Measurements from ENCODE around the gene CYSLTR2. TPM values are rescaled to one million over a fixed set of nuclear protein-coding genes. Genes with fewer than 3 reads are reported as not detected.

Gene CYSLTR2
- total RNA-seq, 1 experiment from 2014 or later = not detected

DNA sequence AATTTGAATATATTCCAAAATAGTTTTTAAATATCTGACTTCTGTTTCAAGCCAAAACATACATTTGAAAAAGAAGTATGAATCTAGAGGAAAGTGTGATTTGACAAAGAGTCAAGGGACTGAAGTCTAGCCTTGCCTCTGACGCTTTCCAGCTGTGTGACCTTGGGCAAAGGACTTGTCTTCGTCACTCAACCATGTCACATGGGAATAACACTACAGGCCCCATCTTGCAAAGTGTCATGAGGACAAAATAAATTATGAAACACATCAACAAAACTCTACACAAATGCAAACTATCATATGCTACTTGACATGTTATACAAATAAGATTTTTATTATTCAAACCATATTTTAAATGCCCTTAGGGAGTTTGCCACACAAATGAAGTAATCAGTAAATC, 73.0 kb downstream of the CYSLTR2 start:
- no peaks in the 10 kb centered on the region for H3K36me3 ChIP-seq (ENCODE audit: low read depth)
- H3K4me2 ChIP-seq = no peak overlapping the region
- no TSS peak for BruUV-seq (replicated peaks)
- no peaks in the 10 kb centered on the region for H3K9me2 ChIP-seq (ENCODE audit: insufficient read depth)
- DNase-seq = no peak
- no peaks in the 10 kb centered on the region for H3F3A ChIP-seq (ENCODE audit: insufficient read depth, low read depth)
- no peak overlapping the region for H2AFZ ChIP-seq
- no peaks in the 10 kb centered on the region for H3K27me3 ChIP-seq (ENCODE audit: insufficient read depth, low read depth)
- ChIA-PET CTCF (no interaction called here), POLR2A (ENCODE audit: unreplicated experiment) (no interaction called here)
- TF ChIP-seq, protein P1, sequence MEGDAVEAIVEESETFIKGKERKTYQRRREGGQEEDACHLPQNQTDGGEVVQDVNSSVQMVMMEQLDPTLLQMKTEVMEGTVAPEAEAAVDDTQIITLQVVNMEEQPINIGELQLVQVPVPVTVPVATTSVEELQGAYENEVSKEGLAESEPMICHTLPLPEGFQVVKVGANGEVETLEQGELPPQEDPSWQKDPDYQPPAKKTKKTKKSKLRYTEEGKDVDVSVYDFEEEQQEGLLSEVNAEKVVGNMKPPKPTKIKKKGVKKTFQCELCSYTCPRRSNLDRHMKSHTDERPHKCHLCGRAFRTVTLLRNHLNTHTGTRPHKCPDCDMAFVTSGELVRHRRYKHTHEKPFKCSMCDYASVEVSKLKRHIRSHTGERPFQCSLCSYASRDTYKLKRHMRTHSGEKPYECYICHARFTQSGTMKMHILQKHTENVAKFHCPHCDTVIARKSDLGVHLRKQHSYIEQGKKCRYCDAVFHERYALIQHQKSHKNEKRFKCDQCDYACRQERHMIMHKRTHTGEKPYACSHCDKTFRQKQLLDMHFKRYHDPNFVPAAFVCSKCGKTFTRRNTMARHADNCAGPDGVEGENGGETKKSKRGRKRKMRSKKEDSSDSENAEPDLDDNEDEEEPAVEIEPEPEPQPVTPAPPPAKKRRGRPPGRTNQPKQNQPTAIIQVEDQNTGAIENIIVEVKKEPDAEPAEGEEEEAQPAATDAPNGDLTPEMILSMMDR (conservative IDR thresholded peaks at IDR 0.05) = no peak
- no peak for TF ChIP-seq EZH2 (IDR thresholded peaks at IDR 0.05; ENCODE audit: low read depth)
- no peaks in the 10 kb centered on the region for H3K79me2 ChIP-seq (ENCODE audit: low read depth)
- intact Hi-C loops (cut with micrococcal nuclease; ENCODE audit: unreplicated experiment) = no loop called here
- no peaks in the 10 kb centered on the region for H3K9me3 ChIP-seq (ENCODE audit: insufficient read depth, low read depth)
- H3K4me3 ChIP-seq = no peak overlapping the region
- H3K4me1 ChIP-seq (replicated peaks; ENCODE audit: insufficient read depth) = no peaks in the 10 kb centered on the region
- H3K27ac ChIP-seq = no peak overlapping the region
- no peaks in the 10 kb centered on the region for H4K20me1 ChIP-seq (ENCODE audit: insufficient read depth)

DNA sequence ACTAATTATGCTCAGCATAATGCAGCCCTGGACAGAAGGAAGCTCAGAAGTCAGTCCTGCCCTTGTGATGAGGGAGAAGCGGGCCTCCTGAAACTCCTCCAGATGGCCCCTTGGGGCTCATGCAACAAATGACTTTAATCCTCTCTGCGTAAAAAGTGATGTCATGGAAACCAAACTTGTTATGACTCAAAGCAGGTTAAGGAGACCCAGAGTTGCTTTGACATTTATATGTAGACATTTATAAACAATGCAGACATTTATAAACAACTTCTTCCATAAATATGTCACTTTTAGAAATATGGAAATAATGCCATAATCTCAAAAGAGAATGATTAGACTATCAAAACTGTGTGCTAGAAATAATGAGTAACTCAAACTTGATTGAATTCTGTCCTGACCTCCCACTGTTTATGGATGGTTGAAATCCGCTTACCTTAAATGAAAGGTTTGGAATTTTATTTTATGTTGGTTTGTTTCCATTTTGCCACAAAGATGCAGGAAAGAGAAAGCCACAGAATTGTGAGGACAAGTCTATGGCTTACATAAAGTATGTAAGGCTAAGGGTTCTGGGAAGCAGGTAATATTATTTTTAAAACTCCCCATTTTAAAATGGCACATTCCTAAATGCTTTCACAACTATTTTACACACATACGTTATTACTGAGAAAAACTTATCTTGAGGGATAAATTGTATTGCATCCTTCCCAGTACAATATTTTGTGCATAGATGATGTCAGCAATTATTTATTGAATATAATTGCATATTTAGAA, 73.7 kb downstream of the CYSLTR2 start:
- intact Hi-C loops (cut with micrococcal nuclease; ENCODE audit: unreplicated experiment) = no loop called here
- POLR2A ChIA-PET (ENCODE audit: unreplicated experiment) = no interaction called here
- BruUV-seq (replicated peaks) = no TSS peak
- DNase-seq = no peak
- Histone ChIP-seq H3F3A (ENCODE audit: insufficient read depth, low read depth) (no peaks in the 10 kb centered on the region), H3K4me1 (replicated peaks; ENCODE audit: insufficient read depth) (no peaks in the 10 kb centered on the region), H3K4me3 (no peak overlapping the region), H3K27me3 (ENCODE audit: insufficient read depth, low read depth) (no peaks in the 10 kb centered on the region), H3K9me3 (ENCODE audit: insufficient read depth, low read depth) (no peaks in the 10 kb centered on the region), H3K4me2 (no peak overlapping the region), H4K20me1 (ENCODE audit: insufficient read depth) (no peaks in the 10 kb centered on the region), H3K36me3 (ENCODE audit: low read depth) (no peaks in the 10 kb centered on the region), H3K27ac (no peak overlapping the region), H2AFZ (no peak overlapping the region), H3K79me2 (ENCODE audit: low read depth) (no peaks in the 10 kb centered on the region), H3K9me2 (ENCODE audit: insufficient read depth) (no peaks in the 10 kb centered on the region)
- CTCF ChIA-PET = no interaction called here
- TF ChIP-seq, protein P1 (conservative IDR thresholded peaks at IDR 0.05) = no peak
- TF ChIP-seq EZH2 (IDR thresholded peaks at IDR 0.05; ENCODE audit: low read depth) = no peak

DNA sequence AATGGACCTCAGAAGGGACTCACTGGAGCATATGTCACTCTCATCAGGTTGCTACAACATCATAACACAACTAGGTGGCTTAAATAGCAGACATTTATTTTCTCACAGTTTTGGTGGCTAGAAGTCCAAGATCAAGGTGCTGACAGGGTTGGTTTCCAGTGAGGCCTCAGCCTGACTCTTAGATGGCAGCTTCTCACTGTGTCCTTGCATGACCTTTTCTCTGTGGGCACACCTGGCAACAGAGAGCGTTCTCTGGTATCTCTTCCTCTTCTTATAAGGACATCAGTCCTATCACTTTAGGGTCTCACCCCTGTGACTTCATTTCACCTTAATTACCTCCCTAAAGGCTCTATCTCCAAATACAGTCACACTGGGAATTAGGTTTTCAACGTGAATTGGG, 74.5 kb downstream of the CYSLTR2 start:
- CTCF ChIA-PET = no interaction called here
- no TSS peak for BruUV-seq (replicated peaks)

More for the DNA sequence above, 74.5 kb downstream of the CYSLTR2 start:
- H3F3A ChIP-seq (ENCODE audit: insufficient read depth, low read depth) = no peaks in the 10 kb centered on the region
- DNase-seq = no peak
- no peaks in the 10 kb centered on the region for H3K9me3 ChIP-seq (ENCODE audit: insufficient read depth, low read depth)
- intact Hi-C loops (cut with micrococcal nuclease; ENCODE audit: unreplicated experiment) = no loop called here
- POLR2A ChIA-PET (ENCODE audit: unreplicated experiment) = no interaction called here
- no peaks in the 10 kb centered on the region for H3K4me1 ChIP-seq (replicated peaks; ENCODE audit: insufficient read depth)
- TF ChIP-seq, protein P1 (conservative IDR thresholded peaks at IDR 0.05) = no peak
- TF ChIP-seq EZH2 (IDR thresholded peaks at IDR 0.05; ENCODE audit: low read depth) = no peak
- H3K27me3 ChIP-seq (ENCODE audit: insufficient read depth, low read depth) = no peaks in the 10 kb centered on the region
- H3K9me2 ChIP-seq (ENCODE audit: insufficient read depth) = no peaks in the 10 kb centered on the region
- H3K4me2 ChIP-seq = no peak overlapping the region
- H3K36me3 ChIP-seq (ENCODE audit: low read depth) = no peaks in the 10 kb centered on the region
- H4K20me1 ChIP-seq (ENCODE audit: insufficient read depth) = no peaks in the 10 kb centered on the region
- H3K27ac ChIP-seq = no peak overlapping the region
- H3K4me3 ChIP-seq = no peak overlapping the region
- no peaks in the 10 kb centered on the region for H3K79me2 ChIP-seq (ENCODE audit: low read depth)
- no peak overlapping the region for H2AFZ ChIP-seq

Measured in PC-9 (cell line).